ENCODE results near the gene TMEM63A.
A peak's percentile ranks its signal among the peaks of the same experiment; 100 is the strongest.

The TMEM63A gene

DNA sequence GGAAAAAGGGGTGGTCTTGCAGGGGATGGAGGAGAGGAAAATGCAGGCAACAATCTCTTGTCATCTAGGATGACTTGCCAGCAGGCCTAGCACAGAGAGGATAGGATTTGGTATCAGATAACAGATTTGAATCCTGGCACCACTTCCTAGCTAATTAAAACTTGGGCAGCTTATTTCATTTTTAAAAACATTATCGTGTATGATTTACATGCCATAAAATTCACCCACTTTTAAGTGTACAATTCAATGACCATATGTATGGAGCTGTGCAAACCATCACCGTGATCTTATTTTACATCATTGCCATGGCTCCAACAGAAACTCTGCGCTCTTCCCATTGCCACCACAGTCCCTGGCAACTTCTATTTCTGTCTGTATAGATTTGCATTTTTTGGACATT, 34.9 kb upstream of the TMEM63A start:
- TF ChIP-seq GATA3 (IDR thresholded peaks at IDR 0.05; ENCODE audit: low read depth, low read length), result no peak
- peak; percentile 71 for TF ChIP-seq GATA2 (IDR thresholded peaks at IDR 0.05; ENCODE audit: low read depth, low read length)

DNA sequence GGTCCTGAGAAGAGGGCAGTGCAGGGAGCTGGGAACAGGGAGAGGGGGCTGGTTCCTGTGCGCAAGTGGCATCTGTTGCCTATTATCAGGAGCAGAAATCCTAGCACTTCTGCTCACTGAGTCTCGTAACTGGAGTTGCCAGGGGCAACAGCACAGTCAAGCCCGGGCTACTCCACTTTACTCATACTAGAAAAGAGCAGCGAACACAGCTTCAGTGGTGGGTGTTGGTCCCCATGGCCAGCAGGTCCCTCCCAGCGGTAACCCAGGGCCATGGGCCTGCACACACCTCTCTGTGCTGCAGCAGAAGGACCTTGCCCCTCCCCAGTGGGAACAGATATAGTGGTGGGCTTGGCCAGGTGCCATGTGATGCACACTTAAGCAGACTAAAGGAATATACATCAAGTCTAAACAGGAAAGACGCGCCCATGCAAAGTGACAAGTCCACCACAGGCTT, 33.4 kb upstream of the TMEM63A start:
- TF ChIP-seq GATA2 (IDR thresholded peaks at IDR 0.05; ENCODE audit: low read depth, low read length) (peak; percentile 61), GATA3 (IDR thresholded peaks at IDR 0.05; ENCODE audit: low read depth, low read length) (no peak)

- TF ChIP-seq GATA2 (IDR thresholded peaks at IDR 0.05; ENCODE audit: low read depth, low read length) (no peak), GATA3 (IDR thresholded peaks at IDR 0.05; ENCODE audit: low read depth, low read length) (no peak)
Measured at GRCh38 chr1:225914947-225915346, 32.8 kb upstream of the TMEM63A start.

GRCh38 chr1:225914391-225914790, 32.2 kb upstream of the TMEM63A start:
- TF ChIP-seq GATA2 (IDR thresholded peaks at IDR 0.05; ENCODE audit: low read depth, low read length), result no peak
- TF ChIP-seq GATA3 (IDR thresholded peaks at IDR 0.05; ENCODE audit: low read depth, low read length), result no peak

GRCh38 chr1:225911191-225912130, 29.3 kb upstream of the TMEM63A start:
- TF ChIP-seq GATA3 (IDR thresholded peaks at IDR 0.05; ENCODE audit: low read depth, low read length) (no peak), GATA2 (IDR thresholded peaks at IDR 0.05; ENCODE audit: low read depth, low read length) (no peak)

GRCh38 chr1:225909477-225909876, 27.3 kb upstream of the TMEM63A start:
- TF ChIP-seq GATA2 (IDR thresholded peaks at IDR 0.05; ENCODE audit: low read depth, low read length), result no peak
- TF ChIP-seq GATA3 (IDR thresholded peaks at IDR 0.05; ENCODE audit: low read depth, low read length), result no peak

DNA sequence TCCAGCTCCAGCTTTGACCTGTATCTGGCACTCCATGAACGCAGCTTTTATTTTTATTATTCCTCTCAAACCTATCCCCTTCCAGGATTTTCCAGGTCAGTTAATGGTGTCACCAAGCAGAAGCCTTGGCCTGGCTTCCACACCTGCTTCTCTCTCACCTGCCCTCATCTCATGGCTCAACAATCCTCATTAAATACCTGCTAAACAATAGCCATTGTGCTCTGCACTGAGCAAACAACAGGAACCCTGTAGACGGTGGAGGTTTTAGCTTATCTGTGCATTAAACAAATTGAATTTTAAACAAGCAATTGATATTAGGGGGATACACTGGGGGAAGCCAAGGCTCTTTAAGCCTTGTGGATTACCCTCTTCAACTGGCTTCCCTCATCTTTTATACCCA, 26.6 kb upstream of the TMEM63A start:
- no peak for TF ChIP-seq GATA2 (IDR thresholded peaks at IDR 0.05; ENCODE audit: low read depth, low read length)
- no peak for TF ChIP-seq GATA3 (IDR thresholded peaks at IDR 0.05; ENCODE audit: low read depth, low read length)

GRCh38 chr1:225908013-225908640, 25.9 kb upstream of the TMEM63A start:
- TF ChIP-seq GATA2 (IDR thresholded peaks at IDR 0.05; ENCODE audit: low read depth, low read length) (no peak), GATA3 (IDR thresholded peaks at IDR 0.05; ENCODE audit: low read depth, low read length) (no peak)

DNA sequence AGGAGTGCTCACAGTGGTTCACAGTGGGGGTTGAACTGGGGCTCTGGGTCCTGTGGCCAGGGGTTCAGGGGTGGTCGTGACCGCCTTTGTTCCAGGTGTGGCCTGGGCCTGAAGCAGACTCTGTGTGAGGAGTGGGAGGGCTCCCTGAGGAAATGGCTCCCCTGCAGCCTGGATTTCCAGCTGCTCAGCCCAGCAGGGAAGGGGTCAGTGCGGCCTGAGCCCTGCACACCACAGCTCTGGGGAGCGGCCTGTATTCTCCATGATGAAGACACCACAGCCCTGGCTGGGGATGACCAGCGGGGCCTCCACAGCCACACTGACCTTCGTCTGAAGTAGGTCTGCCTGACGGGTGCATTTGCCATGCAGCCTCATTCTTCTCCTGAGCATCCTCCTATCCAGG, 25.2 kb upstream of the TMEM63A start:
- TF ChIP-seq GATA3 (IDR thresholded peaks at IDR 0.05; ENCODE audit: low read depth, low read length) (no peak), GATA2 (IDR thresholded peaks at IDR 0.05; ENCODE audit: low read depth, low read length) (no peak)

DNA sequence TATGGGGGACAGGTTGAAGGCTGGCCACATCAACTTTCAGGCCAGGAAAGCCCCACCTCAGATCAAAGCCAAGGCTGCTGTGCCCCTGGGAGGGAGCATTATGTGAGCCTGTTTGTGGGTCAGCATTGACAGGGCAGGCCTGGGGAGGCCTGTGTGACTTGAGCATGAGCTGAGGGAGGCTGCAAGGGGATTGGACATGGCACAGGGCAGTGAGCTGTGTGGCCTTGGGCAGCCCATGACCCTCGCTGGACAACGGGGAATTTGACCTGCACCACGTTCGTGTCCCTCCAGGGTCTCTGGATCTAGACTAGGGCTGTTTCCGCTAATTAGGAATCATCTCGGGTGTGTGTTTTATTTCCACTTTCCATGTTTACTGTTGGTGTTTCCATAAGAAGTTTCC, 24.3 kb upstream of the TMEM63A start:
- TF ChIP-seq GATA3 (IDR thresholded peaks at IDR 0.05; ENCODE audit: low read depth, low read length) (no peak), GATA2 (IDR thresholded peaks at IDR 0.05; ENCODE audit: low read depth, low read length) (no peak)

- TF ChIP-seq GATA3 (IDR thresholded peaks at IDR 0.05; ENCODE audit: low read depth, low read length), result no peak
- TF ChIP-seq GATA2 (IDR thresholded peaks at IDR 0.05; ENCODE audit: low read depth, low read length), result no peak
Measured at GRCh38 chr1:225903623-225904022, 21.4 kb upstream of the TMEM63A start.

DNA sequence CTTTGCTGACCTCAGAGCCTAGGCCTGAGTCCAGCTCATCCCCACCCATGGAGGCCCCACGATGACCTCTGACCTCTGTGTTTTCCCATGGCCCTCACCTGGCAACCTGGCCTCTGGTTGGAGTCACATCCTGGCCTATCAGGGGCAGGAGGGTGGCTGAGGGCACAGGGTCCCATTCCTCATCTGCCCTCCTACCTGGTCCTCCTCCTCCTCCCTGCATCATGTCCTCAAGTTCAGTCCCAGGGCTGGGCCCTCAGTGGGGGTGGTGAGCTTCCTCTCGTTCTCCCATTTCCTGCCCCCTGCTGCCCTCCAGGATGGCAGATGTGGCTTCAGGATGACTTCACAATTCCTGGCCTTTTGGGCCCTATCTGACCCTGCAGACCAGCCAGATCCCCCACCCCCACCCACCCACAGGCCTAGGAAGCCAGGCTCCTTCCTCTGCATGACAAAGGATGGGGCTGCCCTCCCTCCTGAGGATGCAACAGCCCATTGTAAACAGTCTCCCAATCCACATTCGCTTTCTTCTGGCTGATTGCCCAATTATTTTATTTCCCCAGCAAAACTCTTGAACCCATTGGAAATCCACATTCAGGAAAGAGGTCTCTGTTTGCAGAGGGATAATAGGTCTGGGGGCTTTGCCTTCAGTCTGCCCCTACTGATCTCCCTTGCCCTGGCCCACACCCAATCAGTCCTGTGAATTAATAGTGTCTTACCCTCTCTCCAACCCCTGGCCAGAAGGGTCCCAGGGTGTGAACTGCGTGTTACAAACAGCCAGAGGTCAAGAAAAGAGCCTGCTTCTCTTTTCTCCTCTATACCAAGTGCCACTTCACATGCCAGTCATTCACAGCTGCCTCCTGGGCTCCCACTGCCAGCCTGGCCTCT, 17.1 kb upstream of the TMEM63A start:
- TF ChIP-seq GATA2 (IDR thresholded peaks at IDR 0.05; ENCODE audit: low read depth, low read length) (no peak), GATA3 (IDR thresholded peaks at IDR 0.05; ENCODE audit: low read depth, low read length) (no peak)

GRCh38 chr1:225897595-225898514, 15.7 kb upstream of the TMEM63A start:
- TF ChIP-seq GATA3 (IDR thresholded peaks at IDR 0.05; ENCODE audit: low read depth, low read length) (no peak), GATA2 (IDR thresholded peaks at IDR 0.05; ENCODE audit: low read depth, low read length) (no peak)
